GM12878 (cell line): ENCODE results near the gene IGF1R. TPM values are rescaled to one million over a fixed set of nuclear protein-coding genes. Genes with fewer than 3 reads are reported as not detected.
A peak's percentile ranks its signal among the peaks of the same experiment; 100 is the strongest.

Experiments
- ATAC-seq: fragments of 200-7000 bp; cut with Tn5 transposase; 3 replicates; pipeline ENCODE4 v1.9.1; 2020; ENCODE audit warnings: mild to moderate bottlenecking, moderate library complexity
- BruUV-seq: library from RNA; stranded (reverse); fragments of 400-500 nt; replicated peaks from 2 replicates; lab custom pipeline; 2021; lab: Mats Ljungman, UMichigan
- CTCF ChIA-PET: fragments of 300-600 bp; sonication (Branson Sonifier 250); formaldehyde crosslinking; extraction: SDS; loops from one replicate; lab custom pipeline; 2021; ENCODE audit warnings: inconsistent platforms; lab: Yijun Ruan, JAX
- POLR2A ChIA-PET: fragments of 350-600 bp; formaldehyde crosslinking; extraction: SDS; loops from one replicate; lab custom pipeline; 2021; ENCODE audit warnings: inconsistent platforms; lab: Charles Lee
- RAD21 ChIA-PET: fragments of 300-600 bp; sonication (Branson Sonifier 250); formaldehyde crosslinking; loops from one replicate; lab custom pipeline; 2023; ENCODE audit warnings: antibody characterized with exemption; ENCODE audit not compliant: unreplicated experiment; lab: Charles Lee
- SMC1A ChIA-PET: fragments of 300-600 bp; sonication (Branson Sonifier 250); formaldehyde crosslinking; loops from one replicate; lab custom pipeline; 2023; ENCODE audit not compliant: unreplicated experiment, uncharacterized antibody; lab: Charles Lee
- DNase-seq: peaks from one replicate; pipeline ENCODE4 v3.0.0-alpha.2; 2011; ENCODE audit warnings: low read depth, low spot score
- FAIRE-seq: peaks from 3 replicates; lab custom pipeline; 2011; peaks lifted over from hg19 to GRCh38; lab: Jason Lieb, UNC
- H2AFZ ChIP-seq: 2 replicates; pipeline ENCODE4 v1.6.0; 2011; ENCODE audit warnings: low read depth, low read length, control low read depth; ENCODE audit not compliant: control insufficient read depth
- H3K27ac ChIP-seq: 2 replicates; pipeline ENCODE4 v1.5.1; 2011; ENCODE audit warnings: control low read depth; ENCODE audit not compliant: control insufficient read depth, insufficient read depth
- H3K27me3 ChIP-seq, 2 experiments: replicated peaks in 1 of 2; 2 replicates each; pipeline versions ENCODE4 v1.6.0 to v1.6.1; 2011; ENCODE audit warnings: low read length in 1 of 2; ENCODE audit not compliant: control insufficient read depth in 2 of 2, insufficient read depth in 2 of 2
- H3K36me3 ChIP-seq, 2 experiments: 2 replicates each; pipeline ENCODE4 v1.5.1; 2011; ENCODE audit warnings: low read length in 1 of 2; ENCODE audit not compliant: control insufficient read depth in 2 of 2, insufficient read depth in 2 of 2
- H3K4me1 ChIP-seq: 2 replicates; pipeline ENCODE4 v1.6.1; 2011; ENCODE audit warnings: mild to moderate bottlenecking, low read length, moderate library complexity, mixed read lengths; ENCODE audit not compliant: control insufficient read depth, insufficient read depth
- H3K4me2 ChIP-seq: 2 replicates; pipeline ENCODE4 v1.6.0; 2011; ENCODE audit warnings: control low read depth; ENCODE audit not compliant: control insufficient read depth, insufficient read depth
- H3K4me3 ChIP-seq: fragments of 200-600 bp; sonication (generic); 2 replicates; pipeline ENCODE4 v1.5.1; 2016
- H3K79me2 ChIP-seq: 2 replicates; pipeline ENCODE4 v1.6.0; 2011; ENCODE audit warnings: low read length; ENCODE audit not compliant: control insufficient read depth, insufficient read depth
- H3K9ac ChIP-seq: 2 replicates; pipeline ENCODE4 v1.8.0; 2011; ENCODE audit warnings: low read length, control low read depth, mixed read lengths; ENCODE audit not compliant: control insufficient read depth, insufficient read depth
- H3K9me3 ChIP-seq: replicated peaks from 3 replicates; pipeline ENCODE4 v1.5.1; 2011; ENCODE audit warnings: mild to moderate bottlenecking, low read length; ENCODE audit not compliant: control insufficient read depth, insufficient read depth
- H4K20me1 ChIP-seq: 2 replicates; pipeline ENCODE4 v1.6.0; 2011; ENCODE audit not compliant: control insufficient read depth, insufficient read depth
- BACH1 ChIP-seq: fragments of 450-650 bp; IDR thresholded peaks from 2 replicates; pipeline ENCODE4 v1.6.1; 2017; ENCODE audit warnings: mild to moderate bottlenecking, borderline replicate concordance
- CREB1 ChIP-seq: IDR thresholded peaks from 2 replicates; pipeline ENCODE4 v1.6.1; 2012; ENCODE audit warnings: low read depth, mild to moderate bottlenecking, inconsistent platforms
- KAT2A ChIP-seq: conservative IDR thresholded peaks from 2 replicates; pipeline ENCODE4 v1.6.1; 2011; ENCODE audit warnings: low read depth, low read length; ENCODE audit not compliant: control insufficient read depth
- RUNX3 ChIP-seq: IDR thresholded peaks from 2 replicates; pipeline ENCODE4 v1.6.1; 2012; ENCODE audit warnings: low read length, inconsistent platforms
- WGBS: methylation state at CpG from one replicate; pipeline ENCODE4 v1.1.6; 2016; ENCODE audit warnings: low lambda C conversion rate; ENCODE audit not compliant: insufficient replicate concordance, insufficient coverage; ENCODE audit errors: missing lambda C conversion rate; 5-methylcytosine and 5-hydroxymethylcytosine counted together
- in situ Hi-C: fragments of 300-500 bp; cut with MboI; formaldehyde crosslinking; loops from 9 replicates; pipeline ENCODE4 v1.14.3; 2018; ENCODE audit warnings: mixed read lengths
- intact Hi-C: fragments of 100-400 bp; cut with micrococcal nuclease; formaldehyde crosslinking; loops from one replicate; pipeline ENCODE4 v1.14.2; 2022; ENCODE audit not compliant: unreplicated experiment
- polyA plus RNA-seq, 11 experiments: library from polyadenylated mRNA; depleted of rRNA in 4 of 11; unstranded in 6 of 11; stranded (reverse) in 5 of 11; fragments of >200 nt; fragmentation: Nextera tagmentation in 4 of 11; fragmentation: Illumina TruSeq in 1 of 11; extraction: Ambion mirVana in 4 of 11; extraction: Trizol in 1 of 11; gene quantifications; 1 replicate in 1 of 11; 2 replicates in 10 of 11; pipeline versions ENCODE4 v1.2.1 to v1.2.3, GENCODE V29; 2011 to 2016; ENCODE audit warnings: inconsistent platforms in 2 of 11, missing spikeins in 2 of 11, low read depth in 1 of 11
- total RNA-seq, 4 experiments: library from RNA; depleted of rRNA in 3 of 4; stranded (reverse); fragments of >200 nt in 3 of 4; fragmentation: Illumina TruSeq in 1 of 4; extraction: Trizol in 1 of 4; gene quantifications; 2 replicates each; pipeline versions ENCODE4 v1.2.1 to v1.2.3, GENCODE V29; 2013 to 2021
- TF ChIP-seq, protein P1 (sequence below): IDR thresholded peaks from 2 replicates; pipeline ENCODE4 v1.6.1; 2011; ENCODE audit warnings: low read depth, low read length, improper control_type of control experiment, borderline replicate concordance
- TF ChIP-seq, protein P2 (sequence below): IDR thresholded peaks from 2 replicates; pipeline ENCODE4 v1.6.1; 2012; ENCODE audit warnings: low read depth, low read length, improper control_type of control experiment
- TF ChIP-seq, protein P3 (sequence below): fragments of 450-650 bp; IDR thresholded peaks from 2 replicates; pipeline ENCODE4 v1.6.1; 2017; ENCODE audit warnings: borderline replicate concordance

The IGF1R gene
- total and polyA plus RNA-seq, 10 of the 15 experiments (the other 5 are each of a cell fraction or from before 2014, with no cell fraction given), result 0.03 to 2.7 (median 0.66) TPM

DNA sequence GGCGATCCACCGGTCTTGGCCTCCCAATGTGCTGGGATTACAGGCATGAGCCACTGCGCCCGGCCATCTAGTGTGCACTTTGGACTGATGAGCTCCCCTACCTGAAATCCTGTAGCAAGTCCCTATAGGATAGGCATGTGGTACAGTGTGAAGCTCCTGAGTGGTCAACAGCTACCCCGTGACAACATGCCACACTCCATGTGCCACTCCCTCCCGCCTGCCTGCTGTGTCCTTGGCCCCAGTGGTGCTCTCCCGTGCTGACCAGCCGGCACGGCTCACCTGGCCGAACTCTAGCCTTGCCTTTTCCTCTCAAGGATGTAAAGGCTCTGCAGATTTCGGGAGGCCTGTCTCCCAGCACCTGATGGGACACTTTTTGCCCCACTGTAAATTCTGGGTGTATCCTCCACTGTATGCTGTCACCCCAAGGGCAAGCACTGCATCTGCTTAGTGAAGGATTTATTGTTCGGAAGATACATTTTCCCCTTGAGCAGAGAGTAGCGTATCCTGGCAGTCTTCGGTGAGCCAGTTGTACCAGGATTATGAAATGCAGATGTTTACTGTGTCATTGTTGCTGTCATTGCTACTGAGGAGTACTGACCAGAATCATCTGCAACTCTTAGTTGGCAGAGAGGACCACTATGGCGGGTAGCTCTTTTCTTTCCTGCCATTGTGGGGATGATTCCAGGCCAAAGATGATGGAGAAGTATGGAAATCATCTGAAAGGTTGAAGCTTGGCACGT lies 64.7 kb downstream of the IGF1R start (continued):
- TF ChIP-seq, protein P1, sequence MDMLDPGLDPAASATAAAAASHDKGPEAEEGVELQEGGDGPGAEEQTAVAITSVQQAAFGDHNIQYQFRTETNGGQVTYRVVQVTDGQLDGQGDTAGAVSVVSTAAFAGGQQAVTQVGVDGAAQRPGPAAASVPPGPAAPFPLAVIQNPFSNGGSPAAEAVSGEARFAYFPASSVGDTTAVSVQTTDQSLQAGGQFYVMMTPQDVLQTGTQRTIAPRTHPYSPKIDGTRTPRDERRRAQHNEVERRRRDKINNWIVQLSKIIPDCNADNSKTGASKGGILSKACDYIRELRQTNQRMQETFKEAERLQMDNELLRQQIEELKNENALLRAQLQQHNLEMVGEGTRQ, result no peak
- TF ChIP-seq RUNX3, result no peak
- TF ChIP-seq, protein P2, sequence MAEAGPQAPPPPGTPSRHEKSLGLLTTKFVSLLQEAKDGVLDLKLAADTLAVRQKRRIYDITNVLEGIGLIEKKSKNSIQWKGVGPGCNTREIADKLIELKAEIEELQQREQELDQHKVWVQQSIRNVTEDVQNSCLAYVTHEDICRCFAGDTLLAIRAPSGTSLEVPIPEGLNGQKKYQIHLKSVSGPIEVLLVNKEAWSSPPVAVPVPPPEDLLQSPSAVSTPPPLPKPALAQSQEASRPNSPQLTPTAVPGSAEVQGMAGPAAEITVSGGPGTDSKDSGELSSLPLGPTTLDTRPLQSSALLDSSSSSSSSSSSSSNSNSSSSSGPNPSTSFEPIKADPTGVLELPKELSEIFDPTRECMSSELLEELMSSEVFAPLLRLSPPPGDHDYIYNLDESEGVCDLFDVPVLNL, result no peak
- no peak for TF ChIP-seq CREB1
- TF ChIP-seq, protein P3, sequence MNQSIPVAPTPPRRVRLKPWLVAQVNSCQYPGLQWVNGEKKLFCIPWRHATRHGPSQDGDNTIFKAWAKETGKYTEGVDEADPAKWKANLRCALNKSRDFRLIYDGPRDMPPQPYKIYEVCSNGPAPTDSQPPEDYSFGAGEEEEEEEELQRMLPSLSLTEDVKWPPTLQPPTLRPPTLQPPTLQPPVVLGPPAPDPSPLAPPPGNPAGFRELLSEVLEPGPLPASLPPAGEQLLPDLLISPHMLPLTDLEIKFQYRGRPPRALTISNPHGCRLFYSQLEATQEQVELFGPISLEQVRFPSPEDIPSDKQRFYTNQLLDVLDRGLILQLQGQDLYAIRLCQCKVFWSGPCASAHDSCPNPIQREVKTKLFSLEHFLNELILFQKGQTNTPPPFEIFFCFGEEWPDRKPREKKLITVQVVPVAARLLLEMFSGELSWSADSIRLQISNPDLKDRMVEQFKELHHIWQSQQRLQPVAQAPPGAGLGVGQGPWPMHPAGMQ, result no peak
- TF ChIP-seq BACH1, result no peak

DNA sequence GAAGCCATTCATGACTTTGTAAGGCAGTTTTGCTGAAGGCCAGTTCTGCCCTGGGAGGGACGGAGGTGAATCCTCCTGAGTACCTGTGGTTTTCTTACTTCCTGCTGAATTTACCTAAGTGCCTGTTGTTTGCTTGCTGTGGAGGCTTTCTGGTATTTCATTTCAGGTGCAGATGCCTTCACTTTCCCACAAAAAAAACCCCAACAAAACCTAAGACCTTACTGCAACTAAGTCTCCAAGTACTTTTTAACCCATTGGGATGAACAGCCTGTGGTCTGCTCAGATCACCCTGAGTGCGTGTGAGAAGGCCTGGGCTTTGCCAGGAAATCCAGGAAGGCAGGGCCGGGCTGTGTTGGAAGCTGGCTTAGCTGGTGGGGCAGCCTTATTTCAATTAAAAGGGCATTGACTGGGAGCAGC lies 65.3 kb downstream of the IGF1R start:
- DNase-seq (peak; percentile 37), ATAC-seq (peak; percentile 59), FAIRE-seq (no peak)
- H3K27ac ChIP-seq, result no peak overlapping the region
- in situ Hi-C loops, result no loop called here
- 0 out of 2 replicates have a peak, but pooled peaks have one; percentile 25 for TF ChIP-seq RUNX3
- no peak for TF ChIP-seq KAT2A
- no peak overlapping the region for H2AFZ ChIP-seq
- H3K36me3 ChIP-seq, result no peaks in the 10 kb centered on the region
- peak overlapping the region; percentile 25; the same call in 1 of the 2 replicates for H3K4me2 ChIP-seq
- no peaks in the 10 kb centered on the region for H3K27me3 ChIP-seq
- no peaks in the 10 kb centered on the region; the same call in 1 of the 2 replicates for H4K20me1 ChIP-seq
- H3K9ac ChIP-seq, result no peak overlapping the region
- H3K4me1 ChIP-seq, result peaks cover 11% of the 10 kb centered on the region
- WGBS, result 12% methylated on average over 3 of the region's 3 CpGs
- BruUV-seq, result no TSS peak
- RAD21 ChIA-PET, result no interaction called here
- H3K4me3 ChIP-seq, result no peak overlapping the region
- no peaks in the 10 kb centered on the region for H3K79me2 ChIP-seq
- intact Hi-C loops, result no loop called here
- POLR2A ChIA-PET, result no interaction called here
- H3K9me3 ChIP-seq, result peaks cover 2% of the 10 kb centered on the region; the same call in 1 of the 3 replicates
- CTCF ChIA-PET, result no interaction called here
- SMC1A ChIA-PET, result no interaction called here
